Astrocyte of the cerebellum (primary cell): ENCODE results near the gene C19orf73.

Source experiments
- DNase-seq: peaks from one replicate; pipeline ENCODE4 v3.0.0-alpha.2; 2011; ENCODE audit warnings: low read depth
- H3K4me3 ChIP-seq: 2 replicates; pipeline ENCODE4 v1.5.1; 2011; ENCODE audit warnings: mild to moderate bottlenecking, low read depth, low read length, moderate library complexity
- in situ Hi-C: cut with HindIII; loops from 2 replicates; pipeline ENCODE4 v1.10.0; 2017; ENCODE audit warnings: low sequenced_read_pairs
- TF ChIP-seq, protein P1 (sequence below): IDR thresholded peaks from 2 replicates; pipeline ENCODE4 v1.5.1; 2012; ENCODE audit warnings: low read length, low read depth, moderate library complexity, mild to moderate bottlenecking; ENCODE audit errors: missing control alignments

Gene C19orf73

DNA sequence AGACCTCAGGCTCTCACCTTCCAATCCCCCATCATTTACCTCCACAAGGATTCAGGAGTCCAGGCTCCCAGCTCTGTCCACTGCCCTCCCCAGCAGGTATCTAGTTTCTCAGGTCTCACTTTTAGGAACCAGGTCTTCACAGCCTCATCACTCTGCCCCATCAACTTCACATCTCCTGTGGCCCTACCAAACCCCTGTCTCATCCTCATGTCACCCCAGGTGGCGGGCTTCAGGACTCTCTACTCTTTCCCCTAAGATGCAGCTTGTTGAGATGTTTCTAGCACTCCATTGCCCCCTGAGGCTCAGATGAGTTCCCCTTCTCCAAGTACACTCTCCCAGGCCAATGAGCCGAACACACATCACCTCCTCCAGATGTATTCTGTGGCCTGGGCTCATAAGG is 1.9 kb upstream of the C19orf73 start:
- TF ChIP-seq, protein P1, sequence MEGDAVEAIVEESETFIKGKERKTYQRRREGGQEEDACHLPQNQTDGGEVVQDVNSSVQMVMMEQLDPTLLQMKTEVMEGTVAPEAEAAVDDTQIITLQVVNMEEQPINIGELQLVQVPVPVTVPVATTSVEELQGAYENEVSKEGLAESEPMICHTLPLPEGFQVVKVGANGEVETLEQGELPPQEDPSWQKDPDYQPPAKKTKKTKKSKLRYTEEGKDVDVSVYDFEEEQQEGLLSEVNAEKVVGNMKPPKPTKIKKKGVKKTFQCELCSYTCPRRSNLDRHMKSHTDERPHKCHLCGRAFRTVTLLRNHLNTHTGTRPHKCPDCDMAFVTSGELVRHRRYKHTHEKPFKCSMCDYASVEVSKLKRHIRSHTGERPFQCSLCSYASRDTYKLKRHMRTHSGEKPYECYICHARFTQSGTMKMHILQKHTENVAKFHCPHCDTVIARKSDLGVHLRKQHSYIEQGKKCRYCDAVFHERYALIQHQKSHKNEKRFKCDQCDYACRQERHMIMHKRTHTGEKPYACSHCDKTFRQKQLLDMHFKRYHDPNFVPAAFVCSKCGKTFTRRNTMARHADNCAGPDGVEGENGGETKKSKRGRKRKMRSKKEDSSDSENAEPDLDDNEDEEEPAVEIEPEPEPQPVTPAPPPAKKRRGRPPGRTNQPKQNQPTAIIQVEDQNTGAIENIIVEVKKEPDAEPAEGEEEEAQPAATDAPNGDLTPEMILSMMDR, result no peak
- in situ Hi-C loops, result no loop called here
- no peak overlapping the region for H3K4me3 ChIP-seq
- DNase-seq, result no peak

- no peak for DNase-seq
- TF ChIP-seq, protein P1, result no peak
- in situ Hi-C loops, result no loop called here
- H3K4me3 ChIP-seq, result no peak overlapping the region
These were observed 1.4 kb upstream of the C19orf73 start for GRCh38 chr19:49120325-49120683.

DNA sequence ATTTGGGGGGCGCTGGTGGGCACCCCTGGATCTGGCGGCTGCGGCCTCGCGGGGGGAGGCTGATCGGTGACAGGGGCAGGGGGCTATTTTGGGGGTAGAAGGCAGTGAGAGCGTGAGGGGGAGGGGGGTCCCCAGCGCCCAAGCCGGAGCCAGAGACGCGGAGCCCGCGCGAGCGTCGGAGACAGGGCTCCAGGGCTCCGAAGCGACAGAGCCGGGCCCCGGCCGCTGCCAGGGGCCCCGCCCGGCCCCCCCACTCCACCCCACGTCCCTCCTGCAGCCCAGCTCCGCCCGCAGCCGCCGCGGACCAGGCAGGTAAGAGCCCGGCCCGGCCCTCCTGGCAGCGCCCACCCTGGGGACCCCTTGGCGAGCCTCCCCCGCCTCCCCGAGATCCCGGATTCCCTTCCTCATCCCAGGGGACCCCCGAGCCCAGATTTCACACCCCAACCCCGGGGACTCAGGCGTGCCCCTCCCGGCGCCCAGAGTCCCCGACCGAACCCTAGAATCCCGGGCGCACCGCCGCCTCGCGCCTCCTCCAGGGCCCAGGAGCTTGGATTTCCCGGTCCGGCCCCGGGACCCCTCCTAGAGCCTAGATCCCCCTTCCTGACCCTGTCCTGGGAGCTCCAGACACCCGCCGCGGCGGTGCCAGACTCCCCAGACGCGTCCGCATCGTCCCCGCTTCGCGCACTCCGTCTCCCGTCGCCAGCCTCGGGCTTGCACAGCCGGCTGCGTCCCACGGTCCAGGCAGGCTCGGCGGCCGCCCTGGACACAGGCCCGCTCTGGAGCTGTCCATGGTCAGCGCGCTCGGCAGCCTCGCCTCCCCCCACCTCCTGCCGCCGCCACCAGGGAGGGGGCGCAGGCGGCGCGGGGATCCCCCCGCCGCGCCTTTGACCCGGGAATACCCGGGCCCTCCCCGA is 725 bp upstream of the C19orf73 start, which contains the start of gene PPFIA3:
Gene PPFIA3, plus strand, starts transcription at position 134 of the 914 bp plus-strand sequence. CDS start 8,330 bp downstream, outside the sequence.
- TF ChIP-seq, protein P1, result no peak
- in situ Hi-C loops, result no loop called here
- peak within 1 kb of the TSS; percentile 67 for H3K4me3 ChIP-seq
- no peak for DNase-seq

DNA sequence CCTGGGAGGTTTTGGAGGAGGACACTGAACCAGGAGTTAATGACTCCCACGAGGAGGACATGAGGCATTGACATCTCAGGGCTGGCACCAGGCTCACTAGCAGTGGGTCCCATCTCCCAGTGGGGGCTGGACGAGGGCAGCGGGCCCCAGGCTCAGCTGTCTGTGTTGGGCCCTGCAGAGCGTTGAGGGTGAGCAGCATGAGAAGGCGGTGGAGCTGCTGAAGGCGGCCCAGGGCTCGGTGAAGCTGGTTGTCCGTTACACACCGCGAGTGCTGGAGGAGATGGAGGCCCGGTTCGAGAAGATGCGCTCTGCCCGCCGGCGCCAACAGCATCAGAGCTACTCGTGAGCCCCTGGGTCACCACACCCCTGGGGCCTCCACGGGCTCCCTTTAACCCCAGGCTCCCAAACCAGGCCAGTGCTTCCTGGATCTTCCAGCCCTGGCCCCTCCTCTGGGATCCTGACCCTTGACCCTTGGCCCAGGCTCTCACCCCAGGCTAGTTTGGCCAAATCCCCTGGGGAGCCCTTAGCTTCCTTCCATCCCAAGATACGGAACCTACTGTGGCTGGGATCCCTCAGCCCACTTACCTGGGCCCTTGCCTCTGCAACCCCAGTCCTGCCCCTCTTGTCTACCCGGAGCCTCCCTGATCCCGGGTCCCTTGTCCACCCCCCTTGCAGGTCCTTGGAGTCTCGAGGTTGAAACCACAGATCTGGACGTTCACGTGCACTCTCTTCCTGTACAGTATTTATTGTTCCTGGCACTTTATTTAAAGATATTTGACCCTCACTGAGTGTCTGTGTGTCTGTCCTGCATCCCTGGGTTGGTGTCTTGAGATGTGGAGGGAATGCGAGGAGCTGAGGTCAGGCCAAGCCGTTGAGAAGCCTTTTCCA is 1.0 kb downstream of the C19orf73 start:
- TF ChIP-seq, protein P1, result no peak
- in situ Hi-C loops, result no loop called here
- DNase-seq, result no peak
- H3K4me3 ChIP-seq, result peak overlapping the region; percentile 67

DNA sequence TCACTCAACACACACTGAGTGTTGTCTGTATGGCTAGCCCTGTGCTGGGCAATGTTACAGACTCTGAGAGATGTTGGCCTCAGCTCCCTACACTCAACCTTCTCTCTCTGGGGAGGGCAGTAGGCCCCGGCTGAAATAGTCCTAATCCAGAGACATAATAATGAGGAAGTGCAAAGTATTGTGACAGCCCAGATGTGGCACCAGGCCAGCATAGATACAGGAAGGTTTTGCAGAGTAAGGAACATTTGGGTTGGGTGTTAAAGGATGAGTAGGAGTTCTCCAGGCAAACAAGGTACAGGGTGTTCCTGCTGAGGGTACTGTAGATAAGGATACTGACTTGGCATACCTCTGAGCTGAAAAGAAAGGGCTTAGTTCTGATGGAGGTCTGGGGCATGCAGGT is 2.4 kb downstream of the C19orf73 start:
- no peak for DNase-seq
- TF ChIP-seq, protein P1, result no peak
- no peak overlapping the region for H3K4me3 ChIP-seq
- in situ Hi-C loops, result no loop called here

- in situ Hi-C loops, result loop anchor here (5.0 kb wide), 1 partner anchor 78 kb away; no protein-coding TSS in a partner anchor
- TF ChIP-seq, protein P1, result no peak
- H3K4me3 ChIP-seq, result peak overlapping the region; percentile 66
- no peak for DNase-seq
These were observed 4.1 kb downstream of the C19orf73 start for GRCh38 chr19:49114630-49115363.
